ENCODE measurements around the gene AGRN.
"Not testable (repeated sequence)": the region's sequence is repeated elsewhere in the genome, so short reads cannot be mapped to it uniquely, and the experiment has no call there.

AGRN gene

DNA sequence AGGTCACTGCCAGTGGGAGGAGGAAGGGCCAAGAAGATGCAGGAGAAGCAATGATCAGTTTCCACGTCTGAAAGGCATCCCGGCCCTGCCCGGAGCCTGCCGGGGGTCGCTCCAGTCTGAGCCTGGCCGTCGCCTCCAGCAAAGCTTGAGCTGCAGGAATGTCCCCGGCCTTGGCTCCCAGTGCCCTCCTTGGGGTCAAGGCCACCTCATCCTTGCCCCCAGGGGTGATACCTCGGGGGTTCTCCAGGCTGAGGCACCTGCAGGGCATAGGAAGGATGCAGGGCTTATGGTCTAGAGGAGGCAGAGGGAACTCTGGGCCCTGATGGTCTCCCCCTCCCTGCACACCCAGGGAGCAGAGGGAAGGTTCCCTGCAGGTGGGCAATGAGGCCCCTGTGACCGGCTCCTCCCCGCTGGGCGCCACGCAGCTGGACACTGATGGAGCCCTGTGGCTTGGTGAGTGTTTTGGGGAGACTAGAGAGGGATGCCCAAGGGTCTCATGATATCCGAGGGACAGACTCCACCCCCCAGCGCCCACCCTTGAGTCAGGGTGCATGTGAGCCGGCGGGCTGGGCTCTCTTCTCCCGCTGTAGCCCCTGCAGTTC lies 34.3 kb downstream of the AGRN start:
- no peak for DNase-seq

GRCh38 chr1:1054971-1055370 lies 35.1 kb downstream of the AGRN start:
- no peak for DNase-seq

DNA sequence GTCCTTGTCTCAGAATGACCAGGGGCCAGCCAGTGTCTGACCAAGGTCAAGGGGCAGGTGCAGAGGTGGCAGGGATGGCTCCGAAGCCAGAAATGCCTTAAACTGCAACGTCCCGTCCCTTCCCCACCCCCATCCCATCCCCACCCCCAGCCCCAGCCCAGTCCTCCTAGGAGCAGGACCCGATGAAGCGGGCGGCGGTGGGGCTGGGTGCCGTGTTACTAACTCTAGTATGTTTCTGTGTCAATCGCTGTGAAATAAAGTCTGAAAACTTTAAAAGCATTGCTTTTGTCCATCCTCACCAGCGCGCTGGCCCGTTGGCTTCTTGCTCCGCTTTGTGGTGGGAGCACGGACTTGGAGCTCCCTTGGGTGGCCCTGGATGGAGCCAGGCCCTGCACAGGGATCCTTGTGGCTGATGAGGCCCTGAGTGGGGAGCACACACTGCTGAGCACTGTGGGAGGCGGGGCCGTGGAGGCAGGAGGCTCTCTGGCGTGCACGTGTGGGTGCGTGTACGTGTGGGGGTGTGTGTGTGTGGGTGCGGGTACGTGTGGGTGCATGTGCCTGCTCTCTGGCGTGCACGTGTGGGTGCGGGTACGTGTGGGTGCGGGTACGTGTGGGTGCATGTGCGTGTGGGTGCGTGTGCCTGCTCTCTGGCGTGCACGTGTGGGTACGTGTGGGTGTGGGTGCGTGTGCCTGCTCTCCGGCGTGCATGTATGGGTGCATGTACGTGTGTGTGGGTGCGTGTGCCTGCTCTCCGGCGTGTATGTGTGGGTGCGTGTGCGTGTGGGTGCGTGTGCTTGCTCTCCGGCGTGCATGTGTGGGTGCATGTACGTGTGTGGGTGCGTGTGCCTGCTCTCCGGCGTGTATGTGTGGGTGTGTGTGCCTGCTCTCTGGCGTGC lies 36.2 kb downstream of the AGRN start:
- no peak for DNase-seq

GRCh38 chr1:1057769-1058087 lies 37.8 kb downstream of the AGRN start:
- DNase-seq = not testable (repeated sequence)

GRCh38 chr1:1058088-1058905 lies 38.4 kb downstream of the AGRN start:
- no peak for DNase-seq

GRCh38 chr1:1058921-1059493 lies 39.1 kb downstream of the AGRN start:
- peak; percentile 56 for DNase-seq

GRCh38 chr1:1059494-1060280 lies 39.8 kb downstream of the AGRN start:
- peak; percentile 95 for DNase-seq

- DNase-seq = no peak
Measured at GRCh38 chr1:1060281-1061000, 40.5 kb downstream of the AGRN start.

- DNase-seq = no peak
Measured at GRCh38 chr1:1061682-1062345, 41.9 kb downstream of the AGRN start.

- DNase-seq = no peak
Measured at GRCh38 chr1:1062348-1063163, 42.6 kb downstream of the AGRN start.

DNA sequence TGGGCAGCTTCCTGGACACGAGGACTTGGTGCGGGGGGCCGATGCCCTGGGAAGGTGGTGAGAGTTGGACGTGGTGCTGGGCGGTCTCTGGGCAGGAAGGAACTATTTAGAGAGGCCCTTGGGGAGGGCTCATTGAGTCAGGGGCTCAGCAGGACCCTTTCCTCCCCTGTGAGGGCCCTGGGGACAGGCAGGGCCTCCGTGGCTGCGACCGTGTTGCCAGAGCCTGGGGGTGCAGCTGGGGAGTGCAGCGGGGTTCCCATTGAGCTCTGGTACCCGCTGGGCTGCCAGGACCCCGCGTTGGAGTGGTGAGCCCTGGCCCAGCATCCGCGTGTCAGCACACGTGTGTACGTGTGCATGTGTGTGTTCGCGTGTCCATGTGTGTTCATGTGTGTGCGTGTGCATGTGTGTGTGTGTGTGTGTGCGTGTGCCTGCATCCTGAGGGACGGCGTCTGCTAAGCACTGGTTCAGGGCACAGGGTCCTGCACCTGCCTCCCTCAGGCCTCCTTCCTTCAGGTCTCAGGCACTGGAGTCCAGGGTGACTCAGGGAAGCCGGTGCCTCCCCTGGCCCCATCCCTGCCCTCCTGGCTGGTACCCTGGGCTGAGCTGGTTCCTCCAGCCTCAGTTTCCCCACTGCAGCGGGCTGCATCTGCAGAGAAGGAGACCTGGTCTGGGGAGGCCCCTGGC lies 43.5 kb downstream of the AGRN start:
- no peak for DNase-seq

DNA sequence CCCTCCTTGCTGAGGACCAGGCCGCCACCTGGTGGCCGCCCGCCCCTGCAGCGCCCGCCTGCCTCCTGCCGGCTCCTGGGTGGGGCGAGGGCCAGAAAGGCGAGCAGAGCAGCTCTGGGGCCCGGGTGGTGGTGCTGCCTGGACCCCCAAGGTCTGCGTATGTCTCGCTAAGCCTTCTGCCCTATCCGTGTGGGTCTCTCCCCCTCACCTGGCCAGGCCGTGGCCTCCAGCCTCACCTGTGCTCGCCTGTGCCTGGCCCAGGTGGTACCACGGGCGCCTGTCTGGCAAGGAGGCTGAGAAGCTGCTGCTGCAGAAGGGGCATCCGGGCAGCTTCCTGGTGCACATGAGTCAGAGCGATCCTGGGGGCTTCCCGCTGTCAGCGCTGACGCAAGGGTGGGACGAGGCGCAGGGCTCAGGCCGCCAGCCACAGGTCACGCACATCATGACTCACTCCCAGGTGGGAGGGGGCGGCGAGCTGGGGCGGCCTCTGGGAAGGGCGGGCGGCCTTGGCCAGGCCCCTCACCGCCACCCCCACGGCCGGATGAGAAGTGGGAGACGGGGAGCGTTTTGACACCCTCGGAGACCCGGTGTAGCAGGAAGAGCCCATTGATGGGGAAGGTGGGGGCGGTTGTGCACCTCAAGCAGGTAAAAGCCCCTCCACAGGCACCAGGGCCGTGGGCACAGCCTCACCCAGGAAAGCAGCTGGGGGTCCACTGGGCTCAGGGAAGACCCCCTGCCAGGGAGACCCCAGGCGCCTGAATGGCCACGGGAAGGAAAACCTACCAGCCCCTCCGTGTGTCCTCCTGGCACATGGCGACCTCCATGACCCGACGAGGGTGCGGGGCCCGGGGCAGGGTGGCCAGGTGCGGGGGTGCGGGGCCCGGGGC lies 44.3 kb downstream of the AGRN start:
- DNase-seq = peak; percentile 95

GRCh38 chr1:1065265-1065939 lies 45.5 kb downstream of the AGRN start:
- DNase-seq = no peak

DNA sequence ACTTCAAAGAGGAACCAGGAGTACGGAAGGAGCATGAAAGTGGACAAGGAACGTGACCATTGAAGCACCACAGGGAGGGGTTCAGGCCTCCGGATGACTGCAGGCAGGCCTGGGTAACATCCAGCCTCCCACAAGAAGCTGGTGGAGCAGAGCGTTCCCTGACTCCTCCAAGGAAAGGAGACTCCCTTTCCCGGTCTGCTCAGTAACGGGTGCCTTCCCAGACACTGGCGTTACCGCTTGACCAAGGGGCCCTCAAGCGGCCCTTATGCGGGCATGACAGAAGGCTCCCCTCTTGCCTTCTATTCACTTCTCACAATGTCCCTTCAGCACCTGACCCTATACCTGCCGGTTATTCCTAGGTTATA lies 46.0 kb downstream of the AGRN start:
- DNase-seq = not testable (repeated sequence)

DNA sequence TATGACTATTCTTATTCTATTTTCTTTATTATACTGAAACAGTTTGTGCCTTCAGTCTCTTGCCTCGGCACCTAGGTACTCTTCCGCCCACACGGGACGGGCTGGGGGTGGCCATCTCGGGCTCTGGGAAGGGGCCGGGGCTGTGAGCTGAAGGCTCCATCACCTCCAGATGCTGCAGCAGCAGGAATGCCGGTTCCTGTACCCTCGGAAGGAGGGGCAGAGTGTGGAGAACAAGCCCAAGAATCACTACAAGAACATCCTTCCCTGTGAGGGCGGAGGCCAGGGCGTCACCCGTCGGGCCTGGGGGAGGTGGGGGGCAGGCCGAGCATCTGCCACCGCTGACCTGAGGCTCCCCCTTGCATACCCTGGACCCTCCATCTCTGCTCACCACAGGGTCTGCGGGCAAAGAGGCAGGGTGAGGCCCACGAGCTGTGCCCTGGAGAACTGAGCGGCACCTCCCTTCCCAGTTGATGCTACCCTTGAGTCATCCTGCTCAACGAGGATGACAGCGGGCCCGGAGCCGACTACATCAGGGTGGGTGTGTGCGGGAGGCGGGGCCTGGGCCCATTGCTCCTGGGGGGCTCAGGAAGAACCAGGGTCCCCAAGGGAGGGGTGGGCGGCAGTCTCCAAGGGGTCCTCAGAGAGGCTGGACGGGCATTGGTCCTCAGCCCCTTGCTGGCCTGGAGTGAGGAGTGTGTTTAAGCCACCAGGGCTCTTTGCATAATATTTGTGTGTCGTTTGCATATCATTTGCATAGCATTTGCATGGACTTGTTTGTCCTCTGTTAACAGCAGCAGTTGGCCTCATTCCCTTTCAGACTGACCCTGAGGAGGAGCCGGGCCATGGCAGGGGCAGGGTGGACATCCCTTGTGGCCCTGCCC lies 46.7 kb downstream of the AGRN start:
- peak; percentile 25 for DNase-seq

- no peak for DNase-seq
Measured at GRCh38 chr1:1067284-1067859, 47.5 kb downstream of the AGRN start.

Data from activated CD4-positive, alpha-beta T cell treated with anti-CD3 and anti-CD28 coated beads, Interleukin-2, Interleukin-6, amounts not matched to agents 100 ng/mL and 50 ng/mL, durations not matched to agents 16 hours and 8 hours (primary cell).